GM12878 (cell line): ENCODE measurements around the gene PARM1. TPM values are rescaled to one million over a fixed set of nuclear protein-coding genes. Genes with fewer than 3 reads are reported as not detected.

ENCODE experiments used
- ATF7 ChIP-seq: fragments of 450-650 bp; IDR thresholded peaks from 2 replicates; pipeline ENCODE4 v1.6.1; 2016; ENCODE audit warnings: low read depth, mild to moderate bottlenecking
- BCL11A ChIP-seq: IDR thresholded peaks from 2 replicates; pipeline ENCODE4 v1.6.1; 2011; ENCODE audit warnings: low read depth, low read length
- CHD1 ChIP-seq: IDR thresholded peaks from 2 replicates; pipeline ENCODE4 v1.6.1; 2012; ENCODE audit warnings: low read depth, low read length, improper control_type of control experiment
- CHD4 ChIP-seq: fragments of 200-600 bp; sonication (generic); IDR thresholded peaks from 2 replicates; pipeline ENCODE4 v1.6.1; 2016; ENCODE audit warnings: mild to moderate bottlenecking
- CREM ChIP-seq: IDR thresholded peaks from 2 replicates; pipeline ENCODE4 v1.6.1; 2014; ENCODE audit warnings: antibody characterized with exemption, low read depth
- EP300 ChIP-seq, 2 experiments: fragments of 150-350 bp in 1 of 2; IDR thresholded peaks; 2 replicates each; pipeline ENCODE4 v1.6.1; 2011 to 2012; ENCODE audit warnings: low read depth in 2 of 2, low read length in 2 of 2, borderline replicate concordance in 1 of 2, improper control_type of control experiment in 1 of 2, inconsistent platforms in 1 of 2; ENCODE audit not compliant: control insufficient read depth in 1 of 2
- ESRRA ChIP-seq: IDR thresholded peaks from 2 replicates; pipeline ENCODE4 v1.6.1; 2012; ENCODE audit warnings: mild to moderate bottlenecking, low read length, improper control_type of control experiment
- ETV6 ChIP-seq, 2 experiments: fragments of 450-650 bp in 1 of 2; IDR thresholded peaks in 1 of 2; conservative IDR thresholded peaks in 1 of 2; 2 replicates each; pipeline ENCODE4 v1.6.1; 2014; ENCODE audit warnings: antibody characterized with exemption in 1 of 2, borderline replicate concordance in 1 of 2, low read depth in 1 of 2, mild to moderate bottlenecking in 1 of 2, moderate library complexity in 1 of 2
- FOS ChIP-seq: IDR thresholded peaks from 3 replicates; pipeline ENCODE4 v1.6.1; 2011; ENCODE audit warnings: borderline replicate concordance; ENCODE audit not compliant: insufficient read length; ENCODE audit errors: extremely low read depth
- FOXK2 ChIP-seq: fragments of 450-650 bp; IDR thresholded peaks from 2 replicates; pipeline ENCODE4 v1.6.1; 2017; ENCODE audit warnings: mild to moderate bottlenecking, moderate library complexity
- GATAD2B ChIP-seq: fragments of 450-650 bp; conservative IDR thresholded peaks from 2 replicates; pipeline ENCODE4 v1.6.1; 2017; ENCODE audit warnings: low read depth, mild to moderate bottlenecking, moderate library complexity
- IRF4 ChIP-seq: IDR thresholded peaks from 2 replicates; pipeline ENCODE4 v1.6.1; 2011; ENCODE audit warnings: low read depth, low read length
- JUND ChIP-seq: IDR thresholded peaks from 2 replicates; pipeline ENCODE4 v1.6.1; 2012; ENCODE audit warnings: low read depth, mild to moderate bottlenecking, low read length, improper control_type of control experiment, moderate library complexity
- MTA2 ChIP-seq: fragments of 450-650 bp; IDR thresholded peaks from 2 replicates; pipeline ENCODE4 v1.6.1; 2016; ENCODE audit warnings: low read depth, mild to moderate bottlenecking, moderate library complexity
- NFYB ChIP-seq: IDR thresholded peaks from 2 replicates; pipeline ENCODE4 v1.6.1; 2011; ENCODE audit warnings: low read depth, mild to moderate bottlenecking, low read length, improper control_type of control experiment, moderate library complexity; ENCODE audit not compliant: insufficient read depth
- PRDM15 ChIP-seq: fragments of 450-650 bp; formaldehyde crosslinking; IDR thresholded peaks from 2 replicates; pipeline ENCODE4 v1.4.0; 2020; ENCODE audit warnings: mild to moderate bottlenecking, moderate library complexity
- RELB ChIP-seq: fragments of 450-650 bp; IDR thresholded peaks from 2 replicates; pipeline ENCODE4 v1.6.1; 2017; ENCODE audit warnings: low read depth, mild to moderate bottlenecking, moderate library complexity
- SMC3 ChIP-seq: IDR thresholded peaks from 2 replicates; pipeline ENCODE4 v1.6.1; 2011; ENCODE audit warnings: low read length, improper control_type of control experiment, borderline replicate concordance
- SPI1 ChIP-seq: IDR thresholded peaks from 2 replicates; pipeline ENCODE4 v1.6.1; 2011; ENCODE audit warnings: low read depth, mild to moderate bottlenecking, low read length, moderate library complexity, borderline replicate concordance; ENCODE audit not compliant: insufficient read depth
- SRF ChIP-seq, 2 experiments: IDR thresholded peaks; 2 replicates each; pipeline ENCODE4 v1.6.1; 2011; ENCODE audit warnings: low read depth in 2 of 2, low read length in 2 of 2, mild to moderate bottlenecking in 1 of 2, moderate library complexity in 1 of 2
- USF1 ChIP-seq: IDR thresholded peaks from 2 replicates; pipeline ENCODE4 v1.6.1; 2011; ENCODE audit warnings: borderline replicate concordance, low read depth, mild to moderate bottlenecking, moderate library complexity, mixed read lengths, low read length; ENCODE audit not compliant: insufficient read depth; ENCODE audit errors: extremely low read length
- ZBTB33 ChIP-seq: fragments of 450-650 bp; IDR thresholded peaks from 2 replicates; pipeline ENCODE4 v1.6.1; 2017; ENCODE audit warnings: mild to moderate bottlenecking
- ZNF24 ChIP-seq: fragments of 450-650 bp; IDR thresholded peaks from 2 replicates; pipeline ENCODE4 v1.6.1; 2017; ENCODE audit warnings: antibody characterized with exemption, mild to moderate bottlenecking
- ZNF274 ChIP-seq: IDR thresholded peaks from one replicate; pipeline ENCODE4 v1.8.0; 2011; ENCODE audit not compliant: insufficient read length, insufficient read depth
- polyA plus RNA-seq, 11 experiments: library from polyadenylated mRNA; depleted of rRNA in 4 of 11; unstranded in 6 of 11; stranded (reverse) in 5 of 11; fragments of >200 nt; fragmentation: Nextera tagmentation in 4 of 11; fragmentation: Illumina TruSeq in 1 of 11; extraction: Ambion mirVana in 4 of 11; extraction: Trizol in 1 of 11; gene quantifications; 1 replicate in 1 of 11; 2 replicates in 10 of 11; pipeline versions ENCODE4 v1.2.1 to v1.2.3, GENCODE V29; 2011 to 2016; ENCODE audit warnings: inconsistent platforms in 2 of 11, missing spikeins in 2 of 11, low read depth in 1 of 11
- total RNA-seq, 4 experiments: library from RNA; depleted of rRNA in 3 of 4; stranded (reverse); fragments of >200 nt in 3 of 4; fragmentation: Illumina TruSeq in 1 of 4; extraction: Trizol in 1 of 4; gene quantifications; 2 replicates each; pipeline versions ENCODE4 v1.2.1 to v1.2.3, GENCODE V29; 2013 to 2021

Gene PARM1
- total and polyA plus RNA-seq, 10 of the 15 experiments (the other 5 are each of a cell fraction or from before 2014, with no cell fraction given): 13.9 to 56.2 (median 41.3) TPM

GRCh38 chr4:74930162-74930561 lies 2.8 kb upstream of the PARM1 start (continued):
- TF ChIP-seq ZBTB33 (no peak), ATF7 (no peak), GATAD2B (no peak), SMC3 (no peak; the same call in 1 of the 2 replicates), RELB (no peak), CHD1 (no peak), MTA2 (peak; percentile 73), ZNF24 (no peak), SRF (IDR thresholded peaks at IDR 0.05; ENCODE audit: low read depth in 2 of 2, low read length in 2 of 2) (no peak), ZNF274 (no peak), FOXK2 (no peak), BCL11A (peak; percentile 80), CREM (peak; percentile 60; the same call in 1 of the 2 replicates), USF1 (no peak), IRF4 (peak; percentile 79; the same call in 1 of the 2 replicates), PRDM15 (CRISPR knock-in tag) (no peak), ESRRA (no peak), FOS (no peak), NFYB (no peak), SPI1 (peak; percentile 85), ETV6 (conservative IDR thresholded peaks at IDR 0.05 in 1 of 2, IDR thresholded peaks at IDR 0.05 in 1 of 2; ENCODE audit: borderline replicate concordance in 1 of 2, low read depth in 1 of 2) (peak in 1 of 2 experiments; percentile 91; a peak in 2 of 4 replicates), CHD4 (no peak), JUND (no peak), EP300 (IDR thresholded peaks at IDR 0.05; ENCODE audit: borderline replicate concordance in 1 of 2, control insufficient read depth in 1 of 2, low read depth in 2 of 2, low read length in 2 of 2) (peak in 1 of 2 experiments; percentile 80; a peak in 1 of 4 replicates)
